ENCODE results near the gene PEX12.
"Not testable (repeated sequence)": the region's sequence is repeated elsewhere in the genome, so short reads cannot be mapped to it uniquely, and the experiment has no call there.

The PEX12 gene

GRCh38 chr17:35535406-35535805, 43.0 kb downstream of the PEX12 start:
- DNase-seq: not testable (repeated sequence)

GRCh38 chr17:35534576-35535093, 43.7 kb downstream of the PEX12 start:
- no peak for DNase-seq

- DNase-seq: no peak
Measured at GRCh38 chr17:35531160-35531559, 47.2 kb downstream of the PEX12 start.

- no peak for DNase-seq
Measured at GRCh38 chr17:35529866-35530265, 48.5 kb downstream of the PEX12 start.

GRCh38 chr17:35529326-35529725, 49.0 kb downstream of the PEX12 start:
- not testable (repeated sequence) for DNase-seq
